H1 (cell line): Measurements from ENCODE around the gene TDRKH. TPM values are rescaled to one million over a fixed set of nuclear protein-coding genes. Genes with fewer than 3 reads are reported as not detected.

Experiments used
- CTCF ChIA-PET: fragments of 300-600 bp; sonication (Branson Sonifier 250); formaldehyde crosslinking; loops from one replicate; lab custom pipeline; 2021; ENCODE audit not compliant: partially characterized antibody; lab: Charles Lee
- POLR2A ChIA-PET: fragments of 300-600 bp; sonication (Branson Sonifier 250); formaldehyde crosslinking; loops from one replicate; lab custom pipeline; 2021; ENCODE audit warnings: inconsistent platforms; ENCODE audit not compliant: partially characterized antibody; lab: Charles Lee
- DNase-seq, 2 experiments: peaks; one replicate each; pipeline versions ENCODE4 v3.0.0 to v3.0.0-alpha.2; 2010 to 2022; ENCODE audit warnings: low spot score in 2 of 2, low read depth in 1 of 2, mixed read lengths in 1 of 2
- FAIRE-seq: peaks from 2 replicates; lab custom pipeline; 2011; peaks lifted over from hg19 to GRCh38; lab: Jason Lieb, UNC
- H2AFZ ChIP-seq: 2 replicates; pipeline ENCODE4 v1.8.1; 2012; ENCODE audit warnings: low read length, inconsistent platforms
- H2AK5ac ChIP-seq: 2 replicates; pipeline ENCODE4 v1.6.1; 2013; ENCODE audit warnings: low read depth, low read length
- H2BK120ac ChIP-seq: replicated peaks from 2 replicates; pipeline ENCODE3; 2013; ENCODE audit warnings: low read depth, low read length, inconsistent platforms
- H2BK12ac ChIP-seq: 2 replicates; pipeline ENCODE4 v1.6.1; 2013; ENCODE audit warnings: low read depth, low read length
- H2BK15ac ChIP-seq: 2 replicates; pipeline ENCODE4 v1.6.1; 2013; ENCODE audit warnings: low read length
- H2BK20ac ChIP-seq: 2 replicates; pipeline ENCODE4 v1.6.1; 2013; ENCODE audit warnings: low read length
- H2BK5ac ChIP-seq: 2 replicates; pipeline ENCODE4 v1.6.1; 2013; ENCODE audit warnings: low read depth, low read length
- H3K14ac ChIP-seq: 2 replicates; pipeline ENCODE4 v1.6.1; 2013; ENCODE audit warnings: inconsistent platforms; ENCODE audit not compliant: insufficient read length
- H3K18ac ChIP-seq: 2 replicates; pipeline ENCODE4 v1.6.1; 2013; ENCODE audit warnings: low read length; ENCODE audit errors: extremely low read depth
- H3K23ac ChIP-seq: 2 replicates; pipeline ENCODE4 v1.6.1; 2013; ENCODE audit warnings: inconsistent platforms; ENCODE audit not compliant: insufficient read length
- H3K23me2 ChIP-seq: 2 replicates; pipeline ENCODE4 v1.6.1; 2013; ENCODE audit warnings: low read depth, low read length
- H3K27ac ChIP-seq: 2 replicates; pipeline ENCODE4 v1.6.1; 2011; ENCODE audit warnings: low read depth, low read length, inconsistent platforms
- H3K27me3 ChIP-seq, 4 experiments: replicated peaks in 1 of 4; 1 replicate in 1 of 4; 2 replicates in 3 of 4; pipeline versions ENCODE4 v1.6.1 to v1.8.1; 2011 to 2013; ENCODE audit warnings: low read length in 3 of 4, mild to moderate bottlenecking in 3 of 4, inconsistent platforms in 2 of 4, mixed read lengths in 2 of 4, moderate library complexity in 1 of 4; ENCODE audit not compliant: control insufficient read depth in 3 of 4, insufficient read depth in 3 of 4; ENCODE audit errors: extremely low read depth in 1 of 4
- H3K36me3 ChIP-seq, 4 experiments: 2 replicates each; pipeline versions ENCODE4 v1.6.1 to v1.8.1; 2011 to 2013; ENCODE audit warnings: mild to moderate bottlenecking in 4 of 4, low read length in 3 of 4, moderate library complexity in 2 of 4, control low read depth in 1 of 4, inconsistent platforms in 1 of 4; ENCODE audit not compliant: insufficient read depth in 4 of 4, control insufficient read depth in 2 of 4
- H3K4ac ChIP-seq: replicated peaks from 2 replicates; pipeline ENCODE3; 2013; ENCODE audit warnings: low read length, low read depth, mixed read lengths, inconsistent platforms; ENCODE audit not compliant: insufficient read length
- H3K4me1 ChIP-seq, 4 experiments: replicated peaks in 1 of 4; 1 replicate in 1 of 4; 2 replicates in 3 of 4; pipeline versions ENCODE4 v1.6.1 to v1.8.1; 2011 to 2013; ENCODE audit warnings: low read length in 3 of 4, inconsistent platforms in 2 of 4, mixed read lengths in 1 of 4; ENCODE audit not compliant: insufficient read depth in 4 of 4, control insufficient read depth in 3 of 4
- H3K4me2 ChIP-seq, 2 experiments: 2 replicates each; pipeline versions ENCODE4 v1.6.1 to v1.8.1; 2011 to 2013; ENCODE audit warnings: low read depth in 2 of 2, low read length in 2 of 2, control low read depth in 1 of 2, inconsistent platforms in 1 of 2, mild to moderate bottlenecking in 1 of 2; ENCODE audit not compliant: insufficient read depth in 1 of 2
- H3K4me3 ChIP-seq, 4 experiments: fragments of 200-600, 300-600 bp in 1 of 4; sonication (generic), shearing (Covaris generic), sonication (Bioruptor Twin) in 1 of 4; 2 replicates each; pipeline versions ENCODE4 v1.5.1 to v1.8.1; 2011 to 2016; ENCODE audit warnings: low read length in 4 of 4, low read depth in 3 of 4, control low read depth in 2 of 4, inconsistent platforms in 2 of 4, mild to moderate bottlenecking in 2 of 4, mixed read lengths in 1 of 4, moderate library complexity in 1 of 4; ENCODE audit not compliant: insufficient read depth in 2 of 4; ENCODE audit errors: extremely low read depth in 1 of 4
- H3K56ac ChIP-seq: replicated peaks from 2 replicates; pipeline ENCODE3; 2013; ENCODE audit warnings: low read depth, mild to moderate bottlenecking, mixed read lengths, low read length, inconsistent platforms; ENCODE audit not compliant: insufficient read length
- H3K79me1 ChIP-seq: 2 replicates; pipeline ENCODE4 v1.6.1; 2013; ENCODE audit warnings: low read depth, low read length, control low read depth
- H3K79me2 ChIP-seq, 2 experiments: 2 replicates each; pipeline versions ENCODE4 v1.6.1 to v1.8.1; 2012 to 2013; ENCODE audit warnings: low read length in 2 of 2, mild to moderate bottlenecking in 2 of 2, inconsistent platforms in 1 of 2; ENCODE audit not compliant: insufficient read depth in 2 of 2, control insufficient read depth in 1 of 2
- H3K9ac ChIP-seq, 4 experiments: replicated peaks in 1 of 4; 1 replicate in 1 of 4; 2 replicates in 3 of 4; pipeline versions ENCODE4 v1.6.1 to v1.8.1; 2011 to 2013; ENCODE audit warnings: low read depth in 3 of 4, low read length in 3 of 4, control low read depth in 2 of 4, mild to moderate bottlenecking in 2 of 4, moderate library complexity in 2 of 4, inconsistent platforms in 1 of 4; ENCODE audit errors: extremely low read depth in 1 of 4
- H3K9me3 ChIP-seq, 2 experiments: 2 replicates each; pipeline versions ENCODE4 v1.6.1 to v1.8.1; 2012 to 2013; ENCODE audit warnings: mild to moderate bottlenecking in 2 of 2, moderate library complexity in 2 of 2, control low read depth in 1 of 2, inconsistent platforms in 1 of 2, low read depth in 1 of 2, low read length in 1 of 2, mixed read lengths in 1 of 2; ENCODE audit not compliant: insufficient read depth in 2 of 2
- H4K20me1 ChIP-seq, 2 experiments: replicated peaks in 1 of 2; 2 replicates each; pipeline versions ENCODE3 to v1.8.1; 2011 to 2013; ENCODE audit warnings: inconsistent platforms in 2 of 2, low read length in 2 of 2, mild to moderate bottlenecking in 1 of 2; ENCODE audit not compliant: insufficient read depth in 2 of 2, control insufficient read depth in 1 of 2
- H4K5ac ChIP-seq: 2 replicates; pipeline ENCODE4 v1.6.1; 2013; ENCODE audit warnings: low read length, low read depth, mixed read lengths, inconsistent platforms; ENCODE audit not compliant: insufficient read length
- H4K8ac ChIP-seq: 2 replicates; pipeline ENCODE4 v1.8.0; 2013; ENCODE audit warnings: mild to moderate bottlenecking, moderate library complexity, low read length, inconsistent platforms; ENCODE audit not compliant: insufficient read depth; ENCODE audit errors: extremely low read depth
- H4K91ac ChIP-seq: replicated peaks from 2 replicates; pipeline ENCODE3; 2013; ENCODE audit warnings: low read length, mixed read lengths, inconsistent platforms; ENCODE audit not compliant: insufficient read length
- POU5F1 ChIP-seq: IDR thresholded peaks from 2 replicates; pipeline ENCODE4 v1.6.1; 2011; ENCODE audit warnings: low read depth, mild to moderate bottlenecking, low read length, moderate library complexity
- SAP30 ChIP-seq: fragments of 300-600 bp; sonication (generic); IDR thresholded peaks from 2 replicates; pipeline ENCODE4 v1.7.1; 2012; ENCODE audit warnings: low read length, moderate library complexity, mild to moderate bottlenecking, inconsistent platforms; ENCODE audit not compliant: insufficient read depth, insufficient replicate concordance
- WGBS, 2 experiments: shearing (Covaris generic) in 1 of 2; methylation state at CpG; one replicate each; pipeline versions ENCODE4 v1.1.6 to v1.1.7; 2013 to 2015; ENCODE audit warnings: low lambda C conversion rate in 2 of 2, mixed read lengths in 2 of 2, inconsistent platforms in 1 of 2, low coverage in 1 of 2, missing lambda C conversion rate in 1 of 2; ENCODE audit not compliant: insufficient replicate concordance in 2 of 2, insufficient coverage in 1 of 2, insufficient read length in 1 of 2; ENCODE audit errors: extremely low coverage in 1 of 2, missing lambda C conversion rate in 1 of 2; 5-methylcytosine and 5-hydroxymethylcytosine counted together
- polyA plus RNA-seq, 7 experiments: library from polyadenylated mRNA; depleted of rRNA in 3 of 7; stranded (reverse) in 5 of 7; unstranded in 2 of 7; fragments of >200 nt in 5 of 7; fragments of 200-250 nt in 2 of 7; gene quantifications; 1 replicate in 5 of 7; 2 replicates in 1 of 7; 4 replicates in 1 of 7; pipeline versions ENCODE4 v1.2.1 to v1.2.3, GENCODE V29; 2011 to 2013; ENCODE audit warnings: missing spikeins in 2 of 7, mixed read lengths in 2 of 7
- total RNA-seq: library from RNA; stranded (reverse); fragmentation: NEBNext Ultra II Directional; extraction: Animal tissue kit (Norgen Biotek cat#: 25700); gene quantifications from 2 replicates; pipeline ENCODE4 v1.2.1, GENCODE V29; 2021

Gene TDRKH
- total and polyA plus RNA-seq, 2 of the 8 experiments (the other 6 are each of a cell fraction or from before 2014, with no cell fraction given), result 9.9 to 26.1 TPM

GRCh38 chr1:151830055-151830454 lies 39.8 kb upstream of the TDRKH start:
- H2AFZ ChIP-seq, result no peak overlapping the region
- no peaks in the 10 kb centered on the region for H3K9me3 ChIP-seq
- H3K4me2 ChIP-seq, result peak overlapping the region in 1 of 2 experiments; percentile 1; a peak in 1 of 4 replicates
- peaks cover 5% of the 10 kb centered on the region; the same call in 1 of the 2 replicates for H3K23me2 ChIP-seq
- POLR2A ChIA-PET, result interaction anchor here (0.7 to 1.3 kb wide), 3 partner anchors 10 to 23 kb away, joined by 3 to 9 read pairs (median 4); partner anchors contain the start of gene C2CD4D
- peak overlapping the region; percentile 70 for H3K4ac ChIP-seq
- H2BK5ac ChIP-seq, result peak overlapping the region; percentile 80; the same call in 1 of the 2 replicates
- no peak overlapping the region for H4K8ac ChIP-seq
- no peak overlapping the region for H3K4me3 ChIP-seq
- no peak overlapping the region for H3K23ac ChIP-seq
- no peak overlapping the region for H4K91ac ChIP-seq
- no peak overlapping the region for H4K5ac ChIP-seq
- H2AK5ac ChIP-seq, result peak overlapping the region; percentile 53; the same call in 1 of the 2 replicates
- no peak for DNase-seq
- H2BK20ac ChIP-seq, result no peak overlapping the region
- no peak overlapping the region for H3K14ac ChIP-seq
- no peaks in the 10 kb centered on the region; a peak in 1 of 7 replicates for H3K27me3 ChIP-seq
- CTCF ChIA-PET, result interaction anchor here (0.6 to 1.4 kb wide), 8 partner anchors 12 to 137 kb away, joined by 3 to 7 read pairs (median 4); no protein-coding TSS in a partner anchor
- no peak overlapping the region for H2BK120ac ChIP-seq
- H3K36me3 ChIP-seq, result no peaks in the 10 kb centered on the region
- peak overlapping the region; percentile 14; the same call in 1 of the 2 replicates for H2BK15ac ChIP-seq
- no peak overlapping the region for H3K27ac ChIP-seq
- peaks cover 14 to 40% (median 29%) of the 10 kb centered on the region in 4 experiments for H3K4me1 ChIP-seq
- no peaks in the 10 kb centered on the region for H4K20me1 ChIP-seq
- 82% methylated on average over 6 of the region's 6 CpGs; no CpG with 5 or more reads in 1 of the 2 experiments for WGBS, 2 experiments
- no peaks in the 10 kb centered on the region for H3K79me1 ChIP-seq
- H3K79me2 ChIP-seq, result no peaks in the 10 kb centered on the region
- peak overlapping the region; percentile 68; the same call in 1 of the 2 replicates for H2BK12ac ChIP-seq
- peak overlapping the region; percentile 64 for H3K18ac ChIP-seq
- TF ChIP-seq POU5F1, result no peak
- no peak for TF ChIP-seq SAP30
- H3K56ac ChIP-seq, result no peak overlapping the region
- H3K9ac ChIP-seq, result no peak overlapping the region
- no peak for FAIRE-seq
